IPS DF 6.9 (cell line): ENCODE results near the gene ANKRD33.
"Not testable (repeated sequence)": the region's sequence is repeated elsewhere in the genome, so short reads cannot be mapped to it uniquely, and the experiment has no call there.

Source experiments
- DNase-seq: peaks from one replicate; pipeline ENCODE4 v3.0.0-alpha.2; 2013; ENCODE audit warnings: low read depth, low spot score
- H3K27ac ChIP-seq: one replicate; pipeline ENCODE4 v1.5.1; 2013; ENCODE audit warnings: low read length, control low read depth
- H3K27me3 ChIP-seq: 2 replicates; pipeline ENCODE4 v1.6.1; 2013; ENCODE audit warnings: mild to moderate bottlenecking, low read length; ENCODE audit not compliant: control insufficient read depth, insufficient read depth
- H3K36me3 ChIP-seq: 2 replicates; pipeline ENCODE4 v1.6.1; 2013; ENCODE audit warnings: low read length; ENCODE audit not compliant: control insufficient read depth, insufficient read depth
- H3K4me1 ChIP-seq: 2 replicates; pipeline ENCODE4 v1.6.1; 2013; ENCODE audit warnings: low read length; ENCODE audit not compliant: control insufficient read depth, insufficient read depth
- H3K4me3 ChIP-seq: 2 replicates; pipeline ENCODE4 v1.5.1; 2013; ENCODE audit warnings: mild to moderate bottlenecking, low read length
- H3K9me3 ChIP-seq: 2 replicates; pipeline ENCODE4 v1.6.1; 2013; ENCODE audit warnings: low read length, inconsistent platforms; ENCODE audit not compliant: control insufficient read depth, insufficient read depth
- whole genome bisulfite sequencing: extraction: QIAGEN DNeasy Blood & Tissue Kit; methylation state at CpG from one replicate; pipeline ENCODE4 v1.1.7; 2013; ENCODE audit warnings: mixed read lengths, missing lambda C conversion rate; ENCODE audit not compliant: insufficient read length, insufficient coverage; 5-methylcytosine and 5-hydroxymethylcytosine counted together

Gene ANKRD33

GRCh38 chr12:51874486-51874885, 13.4 kb upstream of the ANKRD33 start:
- H3K27ac ChIP-seq = no peak overlapping the region
- peaks cover 4% of the 10 kb centered on the region for H3K4me1 ChIP-seq
- H3K4me3 ChIP-seq = no peak overlapping the region
- no peaks in the 10 kb centered on the region for H3K36me3 ChIP-seq
- H3K9me3 ChIP-seq = no peaks in the 10 kb centered on the region
- WGBS = no CpG with 5 or more reads among the region's 4 CpGs
- DNase-seq = no peak
- H3K27me3 ChIP-seq = peaks cover 2% of the 10 kb centered on the region; the same call in 1 of the 2 replicates

- H3K9me3 ChIP-seq = no peaks in the 10 kb centered on the region
- H3K36me3 ChIP-seq = no peaks in the 10 kb centered on the region
- H3K4me1 ChIP-seq = no peaks in the 10 kb centered on the region
- no peaks in the 10 kb centered on the region for H3K27me3 ChIP-seq
- H3K4me3 ChIP-seq = no peak overlapping the region
- H3K27ac ChIP-seq = no peak overlapping the region
- no peak for DNase-seq
- no CpG with 5 or more reads among the region's 3 CpGs for WGBS
These were observed 8.8 kb upstream of the ANKRD33 start for GRCh38 chr12:51879102-51879501.

- Histone ChIP-seq H3K4me3 (no peak overlapping the region), H3K27ac (no peak overlapping the region), H3K36me3 (no peaks in the 10 kb centered on the region), H3K27me3 (no peaks in the 10 kb centered on the region), H3K4me1 (no peaks in the 10 kb centered on the region), H3K9me3 (no peaks in the 10 kb centered on the region)
- DNase-seq = no peak
- no CpG with 5 or more reads among the region's 1 CpG for WGBS
These were observed 4.6 kb upstream of the ANKRD33 start for GRCh38 chr12:51883295-51883694.

- Histone ChIP-seq H3K9me3 (no peaks in the 10 kb centered on the region), H3K27me3 (no peaks in the 10 kb centered on the region), H3K36me3 (no peaks in the 10 kb centered on the region), H3K4me1 (peaks cover 1% of the 10 kb centered on the region; the same call in 1 of the 2 replicates), H3K4me3 (no peak overlapping the region), H3K27ac (no peak overlapping the region)
- DNase-seq = no peak
- WGBS = no CpG with 5 or more reads among the region's 4 CpGs
These were observed 3.8 kb upstream of the ANKRD33 start for GRCh38 chr12:51883998-51884675.

- Histone ChIP-seq H3K4me1 (peaks cover 1% of the 10 kb centered on the region; the same call in 1 of the 2 replicates), H3K9me3 (no peaks in the 10 kb centered on the region), H3K4me3 (no peak overlapping the region), H3K36me3 (no peaks in the 10 kb centered on the region), H3K27me3 (no peaks in the 10 kb centered on the region), H3K27ac (no peak overlapping the region)
- WGBS = no CpG with 5 or more reads among the region's 11 CpGs
- no peak for DNase-seq
These were observed 3.1 kb upstream of the ANKRD33 start for GRCh38 chr12:51884676-51885229.

- not testable (repeated sequence) for DNase-seq, H3K36me3 ChIP-seq, H3K4me3 ChIP-seq, H3K9me3 ChIP-seq, H3K27ac ChIP-seq, H3K4me1 ChIP-seq, H3K27me3 ChIP-seq
- no CpG with 5 or more reads among the region's 10 CpGs for WGBS
These were observed 2.4 kb upstream of the ANKRD33 start for GRCh38 chr12:51885294-51886020.

GRCh38 chr12:51886021-51886710, 1.7 kb upstream of the ANKRD33 start:
- Histone ChIP-seq H3K9me3 (no peaks in the 10 kb centered on the region), H3K4me3 (no peak overlapping the region), H3K27ac (no peak overlapping the region), H3K27me3 (no peaks in the 10 kb centered on the region), H3K4me1 (peaks cover 1% of the 10 kb centered on the region; the same call in 1 of the 2 replicates), H3K36me3 (no peaks in the 10 kb centered on the region)
- DNase-seq = no peak
- WGBS = no CpG with 5 or more reads among the region's 10 CpGs

- peak overlapping the region; percentile 15; the same call in 1 of the 2 replicates for H3K4me3 ChIP-seq
- no peaks in the 10 kb centered on the region for H3K27me3 ChIP-seq
- H3K27ac ChIP-seq = no peak overlapping the region
- H3K9me3 ChIP-seq = no peaks in the 10 kb centered on the region
- H3K36me3 ChIP-seq = no peaks in the 10 kb centered on the region
- no peak for DNase-seq
- WGBS = no CpG with 5 or more reads among the region's 15 CpGs
- H3K4me1 ChIP-seq = peaks cover 1% of the 10 kb centered on the region; the same call in 1 of the 2 replicates
These were observed 663 bp downstream of the ANKRD33 start for GRCh38 chr12:51888316-51889215.

- H3K9me3 ChIP-seq = no peaks in the 10 kb centered on the region
- peaks cover 1% of the 10 kb centered on the region; the same call in 1 of the 2 replicates for H3K4me1 ChIP-seq
- no peak overlapping the region for H3K4me3 ChIP-seq
- no peaks in the 10 kb centered on the region for H3K27me3 ChIP-seq
- H3K27ac ChIP-seq = no peak overlapping the region
- no peak for DNase-seq
- no CpG with 5 or more reads among the region's 21 CpGs for WGBS
- no peaks in the 10 kb centered on the region for H3K36me3 ChIP-seq
These were observed 1.6 kb downstream of the ANKRD33 start for GRCh38 chr12:51889216-51890132.
